ENCODE data around the gene HLA-A.

HLA-A gene

GRCh38 chr6:29942275-29943052 lies at the start of gene HLA-A:
TSS of gene HLA-A (plus strand) at chr6:29942532. CDS start at chr6:29942554, 22 bp downstream.
- H3K9me3 ChIP-seq (ENCODE audit: control insufficient read depth, insufficient read depth, low read depth, low read length) = no peaks in the 10 kb centered on the region
- H3K4me1 ChIP-seq (ENCODE audit: control insufficient read depth, insufficient read depth, low read length) = no peaks in the 10 kb centered on the region
- H3K4me3 ChIP-seq (ENCODE audit: low read depth, low read length) = peak within 1 kb of the TSS; percentile 80
- peak within 1 kb of the TSS; percentile 57 for H3K9ac ChIP-seq (ENCODE audit: low read length)
- no peak within 1 kb of the TSS for H3K27ac ChIP-seq (ENCODE audit: low read depth, low read length)
- H3K36me3 ChIP-seq (ENCODE audit: control insufficient read depth, insufficient read depth, low read length) = peaks cover 20% of the 10 kb centered on the region; the same call in 1 of the 2 replicates
- H3K27me3 ChIP-seq (ENCODE audit: control insufficient read depth, insufficient read depth, low read length) = no peaks in the 10 kb centered on the region; the same call in 1 of the 2 replicates

- peaks cover 9% of the 10 kb centered on the region; the same call in 1 of the 2 replicates for H3K9me3 ChIP-seq (ENCODE audit: control insufficient read depth, insufficient read depth, low read depth, low read length)
- peaks cover 28% of the 10 kb centered on the region for H3K27me3 ChIP-seq (ENCODE audit: control insufficient read depth, insufficient read depth, low read length)
- H3K4me1 ChIP-seq (ENCODE audit: control insufficient read depth, insufficient read depth, low read length) = no peaks in the 10 kb centered on the region
- H3K9ac ChIP-seq (ENCODE audit: low read length) = no peak overlapping the region
- H3K27ac ChIP-seq (ENCODE audit: low read depth, low read length) = no peak overlapping the region
- no peak overlapping the region for H3K4me3 ChIP-seq (ENCODE audit: low read depth, low read length)
- no peaks in the 10 kb centered on the region for H3K36me3 ChIP-seq (ENCODE audit: control insufficient read depth, insufficient read depth, low read length)
Observed at GRCh38 chr6:29892696-29893095, 49.6 kb upstream of the HLA-A start.

GRCh38 chr6:29899281-29899680 lies 43.1 kb upstream of the HLA-A start:
- no peaks in the 10 kb centered on the region for H3K4me1 ChIP-seq (ENCODE audit: control insufficient read depth, insufficient read depth, low read length)
- H3K4me3 ChIP-seq (ENCODE audit: low read depth, low read length) = no peak overlapping the region
- H3K27me3 ChIP-seq (ENCODE audit: control insufficient read depth, insufficient read depth, low read length) = no peaks in the 10 kb centered on the region
- peaks cover 12% of the 10 kb centered on the region; the same call in 1 of the 2 replicates for H3K9me3 ChIP-seq (ENCODE audit: control insufficient read depth, insufficient read depth, low read depth, low read length)
- no peak overlapping the region for H3K9ac ChIP-seq (ENCODE audit: low read length)
- H3K36me3 ChIP-seq (ENCODE audit: control insufficient read depth, insufficient read depth, low read length) = no peaks in the 10 kb centered on the region
- H3K27ac ChIP-seq (ENCODE audit: low read depth, low read length) = no peak overlapping the region

- Histone ChIP-seq H3K4me3 (ENCODE audit: low read depth, low read length) (no peak overlapping the region), H3K27ac (ENCODE audit: low read depth, low read length) (no peak overlapping the region), H3K36me3 (ENCODE audit: control insufficient read depth, insufficient read depth, low read length) (no peaks in the 10 kb centered on the region), H3K27me3 (ENCODE audit: control insufficient read depth, insufficient read depth, low read length) (peaks cover 2% of the 10 kb centered on the region), H3K9me3 (ENCODE audit: control insufficient read depth, insufficient read depth, low read depth, low read length) (no peaks in the 10 kb centered on the region), H3K4me1 (ENCODE audit: control insufficient read depth, insufficient read depth, low read length) (no peaks in the 10 kb centered on the region), H3K9ac (ENCODE audit: low read length) (no peak overlapping the region)
Observed at GRCh38 chr6:29905286-29905685, 37.0 kb upstream of the HLA-A start.

- Histone ChIP-seq H3K4me1 (ENCODE audit: control insufficient read depth, insufficient read depth, low read length) (no peaks in the 10 kb centered on the region), H3K4me3 (ENCODE audit: low read depth, low read length) (no peak overlapping the region), H3K27me3 (ENCODE audit: control insufficient read depth, insufficient read depth, low read length) (peaks cover 2% of the 10 kb centered on the region), H3K27ac (ENCODE audit: low read depth, low read length) (no peak overlapping the region), H3K36me3 (ENCODE audit: control insufficient read depth, insufficient read depth, low read length) (no peaks in the 10 kb centered on the region), H3K9ac (ENCODE audit: low read length) (no peak overlapping the region), H3K9me3 (ENCODE audit: control insufficient read depth, insufficient read depth, low read depth, low read length) (no peaks in the 10 kb centered on the region)
Observed at GRCh38 chr6:29907637-29908340, 34.5 kb upstream of the HLA-A start.

GRCh38 chr6:29908341-29908662 lies 34.0 kb upstream of the HLA-A start:
- H3K27me3 ChIP-seq (ENCODE audit: control insufficient read depth, insufficient read depth, low read length) = peaks cover 2% of the 10 kb centered on the region
- H3K36me3 ChIP-seq (ENCODE audit: control insufficient read depth, insufficient read depth, low read length) = no peaks in the 10 kb centered on the region
- no peaks in the 10 kb centered on the region for H3K9me3 ChIP-seq (ENCODE audit: control insufficient read depth, insufficient read depth, low read depth, low read length)
- H3K9ac ChIP-seq (ENCODE audit: low read length) = no peak overlapping the region
- H3K27ac ChIP-seq (ENCODE audit: low read depth, low read length) = no peak overlapping the region
- no peaks in the 10 kb centered on the region for H3K4me1 ChIP-seq (ENCODE audit: control insufficient read depth, insufficient read depth, low read length)
- no peak overlapping the region for H3K4me3 ChIP-seq (ENCODE audit: low read depth, low read length)

- no peak overlapping the region for H3K9ac ChIP-seq (ENCODE audit: low read length)
- no peaks in the 10 kb centered on the region for H3K9me3 ChIP-seq (ENCODE audit: control insufficient read depth, insufficient read depth, low read depth, low read length)
- no peak overlapping the region for H3K4me3 ChIP-seq (ENCODE audit: low read depth, low read length)
- H3K27ac ChIP-seq (ENCODE audit: low read depth, low read length) = no peak overlapping the region
- H3K4me1 ChIP-seq (ENCODE audit: control insufficient read depth, insufficient read depth, low read length) = no peaks in the 10 kb centered on the region
- H3K36me3 ChIP-seq (ENCODE audit: control insufficient read depth, insufficient read depth, low read length) = no peaks in the 10 kb centered on the region
- H3K27me3 ChIP-seq (ENCODE audit: control insufficient read depth, insufficient read depth, low read length) = peaks cover 2% of the 10 kb centered on the region
Observed at GRCh38 chr6:29908710-29909109, 33.6 kb upstream of the HLA-A start.

GRCh38 chr6:29909985-29910384 lies 32.3 kb upstream of the HLA-A start:
- Histone ChIP-seq H3K27me3 (ENCODE audit: control insufficient read depth, insufficient read depth, low read length) (peaks cover 2% of the 10 kb centered on the region), H3K4me1 (ENCODE audit: control insufficient read depth, insufficient read depth, low read length) (no peaks in the 10 kb centered on the region), H3K27ac (ENCODE audit: low read depth, low read length) (no peak overlapping the region), H3K9ac (ENCODE audit: low read length) (no peak overlapping the region), H3K36me3 (ENCODE audit: control insufficient read depth, insufficient read depth, low read length) (no peaks in the 10 kb centered on the region), H3K9me3 (ENCODE audit: control insufficient read depth, insufficient read depth, low read depth, low read length) (no peaks in the 10 kb centered on the region), H3K4me3 (ENCODE audit: low read depth, low read length) (no peak overlapping the region)

- H3K36me3 ChIP-seq (ENCODE audit: control insufficient read depth, insufficient read depth, low read length) = no peaks in the 10 kb centered on the region
- peaks cover 2% of the 10 kb centered on the region for H3K27me3 ChIP-seq (ENCODE audit: control insufficient read depth, insufficient read depth, low read length)
- H3K27ac ChIP-seq (ENCODE audit: low read depth, low read length) = no peak overlapping the region
- no peak overlapping the region for H3K9ac ChIP-seq (ENCODE audit: low read length)
- no peaks in the 10 kb centered on the region for H3K4me1 ChIP-seq (ENCODE audit: control insufficient read depth, insufficient read depth, low read length)
- H3K9me3 ChIP-seq (ENCODE audit: control insufficient read depth, insufficient read depth, low read depth, low read length) = no peaks in the 10 kb centered on the region
- H3K4me3 ChIP-seq (ENCODE audit: low read depth, low read length) = no peak overlapping the region
Observed at GRCh38 chr6:29912840-29913239, 29.5 kb upstream of the HLA-A start.

GRCh38 chr6:29916741-29917140 lies 25.6 kb upstream of the HLA-A start:
- H3K4me1 ChIP-seq (ENCODE audit: control insufficient read depth, insufficient read depth, low read length) = no peaks in the 10 kb centered on the region
- H3K4me3 ChIP-seq (ENCODE audit: low read depth, low read length) = no peak overlapping the region
- H3K27ac ChIP-seq (ENCODE audit: low read depth, low read length) = no peak overlapping the region
- H3K27me3 ChIP-seq (ENCODE audit: control insufficient read depth, insufficient read depth, low read length) = no peaks in the 10 kb centered on the region
- H3K9ac ChIP-seq (ENCODE audit: low read length) = no peak overlapping the region
- H3K36me3 ChIP-seq (ENCODE audit: control insufficient read depth, insufficient read depth, low read length) = no peaks in the 10 kb centered on the region
- H3K9me3 ChIP-seq (ENCODE audit: control insufficient read depth, insufficient read depth, low read depth, low read length) = no peaks in the 10 kb centered on the region

GRCh38 chr6:29917857-29918256 lies 24.5 kb upstream of the HLA-A start:
- Histone ChIP-seq H3K9me3 (ENCODE audit: control insufficient read depth, insufficient read depth, low read depth, low read length) (no peaks in the 10 kb centered on the region), H3K27ac (ENCODE audit: low read depth, low read length) (no peak overlapping the region), H3K4me1 (ENCODE audit: control insufficient read depth, insufficient read depth, low read length) (no peaks in the 10 kb centered on the region), H3K27me3 (ENCODE audit: control insufficient read depth, insufficient read depth, low read length) (no peaks in the 10 kb centered on the region), H3K9ac (ENCODE audit: low read length) (no peak overlapping the region), H3K36me3 (ENCODE audit: control insufficient read depth, insufficient read depth, low read length) (no peaks in the 10 kb centered on the region), H3K4me3 (ENCODE audit: low read depth, low read length) (no peak overlapping the region)

Data from HUES6 (cell line).